HG02588 (cell line): Measurements from ENCODE around the gene ANKRD11.
A peak's percentile ranks its signal among the peaks of the same experiment; 100 is the strongest.
"Not testable (repeated sequence)": the region's sequence is repeated elsewhere in the genome, so short reads cannot be mapped to it uniquely, and the experiment has no call there.

Source experiments
- ATAC-seq: cut with Tn5 transposase; IDR thresholded peaks from one replicate; pipeline ENCODE4 v1.9.1; 2021; ENCODE audit warnings: mild to moderate bottlenecking, moderate library complexity; ENCODE audit not compliant: unreplicated experiment

ANKRD11 gene

GRCh38 chr16:89253548-89254287, 236.6 kb downstream of the ANKRD11 start:
- no peak for ATAC-seq

- ATAC-seq: no peak
Measured at GRCh38 chr16:89248196-89248982, 242.0 kb downstream of the ANKRD11 start.

- ATAC-seq: not testable (repeated sequence)
Measured at GRCh38 chr16:89247734-89248075, 242.7 kb downstream of the ANKRD11 start.

- peak; percentile 44 for ATAC-seq
Measured at GRCh38 chr16:89246903-89247733, 243.2 kb downstream of the ANKRD11 start.

GRCh38 chr16:89246383-89246902, 243.9 kb downstream of the ANKRD11 start:
- ATAC-seq: no peak

- no peak for ATAC-seq
Measured at GRCh38 chr16:89244754-89245153, 245.6 kb downstream of the ANKRD11 start.

GRCh38 chr16:89244264-89244663, 246.1 kb downstream of the ANKRD11 start:
- ATAC-seq: not testable (repeated sequence)

GRCh38 chr16:89243664-89244063, 246.7 kb downstream of the ANKRD11 start:
- ATAC-seq: no peak

- no peak for ATAC-seq
Measured at GRCh38 chr16:89242795-89243200, 247.6 kb downstream of the ANKRD11 start.

- ATAC-seq: peak; percentile 63
Measured at GRCh38 chr16:89241187-89242007, 249.0 kb downstream of the ANKRD11 start.

- no peak for ATAC-seq
Measured at GRCh38 chr16:89237733-89238132, 252.6 kb downstream of the ANKRD11 start.

- no peak for ATAC-seq
Measured at GRCh38 chr16:89233678-89234490, 256.5 kb downstream of the ANKRD11 start.

- no peak for ATAC-seq
Measured at GRCh38 chr16:89232107-89232506, 258.3 kb downstream of the ANKRD11 start.

- ATAC-seq: no peak
Measured at GRCh38 chr16:89230255-89230654, 260.1 kb downstream of the ANKRD11 start.

- no peak for ATAC-seq
Measured at GRCh38 chr16:89224665-89225064, 265.7 kb downstream of the ANKRD11 start.

GRCh38 chr16:89222931-89223330, 267.4 kb downstream of the ANKRD11 start:
- ATAC-seq: no peak

- no peak for ATAC-seq
Measured at GRCh38 chr16:89221604-89222003, 268.8 kb downstream of the ANKRD11 start.

GRCh38 chr16:89219365-89219764, 271.0 kb downstream of the ANKRD11 start:
- no peak for ATAC-seq
